Measurements from ENCODE around the gene TTC7B.

TTC7B gene

DNA sequence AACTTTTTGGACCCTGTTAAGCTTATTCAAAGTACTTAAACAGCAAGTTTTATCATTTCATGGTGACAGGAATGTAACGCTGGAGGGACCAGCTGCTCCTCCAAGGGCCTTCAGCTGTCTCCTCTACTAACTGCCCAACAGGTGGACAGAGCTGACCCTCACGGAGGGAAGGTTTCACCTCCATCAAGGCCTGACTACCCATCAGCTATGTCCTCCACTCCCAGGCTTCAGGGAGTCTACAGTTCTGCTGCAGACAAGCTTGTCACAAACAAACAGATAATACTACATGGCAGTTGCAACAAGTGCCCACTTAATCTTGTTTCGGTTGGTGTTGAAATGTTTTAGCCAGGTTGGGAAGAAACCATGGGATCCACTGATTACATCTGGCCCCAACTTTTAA, 175.1 kb downstream of the TTC7B start:
- no peak for DNase-seq

DNA sequence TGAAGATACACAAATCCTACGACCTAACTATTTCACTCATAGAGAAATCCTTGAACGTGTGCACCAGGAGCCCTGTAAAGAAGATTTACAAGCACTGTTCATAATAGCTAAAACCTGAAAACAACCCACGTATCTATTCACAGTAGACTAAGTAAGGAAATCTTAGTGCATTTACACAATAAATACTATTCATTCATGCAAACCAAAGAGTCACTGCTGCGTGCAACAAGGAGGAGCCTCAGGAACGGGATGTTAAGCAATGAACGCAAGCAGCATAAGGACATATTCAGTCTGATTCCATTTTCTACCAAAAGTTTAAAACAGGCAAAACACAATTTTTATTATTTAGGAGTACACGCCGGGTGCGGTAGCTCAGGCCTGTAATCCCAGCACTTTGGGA, 176.6 kb downstream of the TTC7B start:
- no peak for DNase-seq

DNA sequence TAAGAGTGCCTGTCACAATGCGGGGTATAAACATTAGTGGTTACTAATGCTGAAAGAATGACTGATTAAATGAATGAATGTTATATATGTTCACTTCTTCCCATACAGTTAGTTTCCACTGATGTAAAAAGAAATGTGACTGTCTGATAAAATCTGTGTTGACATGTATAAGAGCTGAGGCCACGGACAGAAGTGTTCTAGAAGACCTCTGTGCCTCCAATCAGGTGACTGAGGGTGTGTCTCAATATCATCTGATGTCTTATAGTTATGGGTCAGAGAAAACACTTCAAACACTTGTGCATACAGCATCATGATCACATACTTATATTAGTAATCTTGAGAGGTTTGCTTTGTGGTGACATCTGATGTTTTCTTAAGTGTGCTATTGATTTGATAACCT, 183.4 kb downstream of the TTC7B start:
- DNase-seq: no peak

DNA sequence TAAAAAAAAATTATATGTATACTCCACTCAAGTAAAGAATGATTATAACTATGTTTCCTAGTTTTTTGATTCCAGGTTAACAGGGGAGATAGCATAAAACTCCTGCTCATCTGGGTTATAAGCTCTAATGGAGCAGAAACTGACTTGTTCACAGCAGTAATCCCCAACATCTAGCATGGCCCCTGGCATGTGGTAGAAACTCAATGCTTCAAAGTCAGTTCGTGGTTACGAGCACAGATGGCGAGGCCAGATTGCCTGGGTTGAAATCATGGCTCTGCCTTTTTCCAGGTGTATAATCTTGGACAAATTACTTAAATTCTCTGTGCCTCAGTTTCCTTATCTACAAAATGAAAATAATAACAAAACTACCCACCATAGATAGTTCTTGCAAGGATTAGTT, 183.8 kb downstream of the TTC7B start:
- no peak for DNase-seq

DNA sequence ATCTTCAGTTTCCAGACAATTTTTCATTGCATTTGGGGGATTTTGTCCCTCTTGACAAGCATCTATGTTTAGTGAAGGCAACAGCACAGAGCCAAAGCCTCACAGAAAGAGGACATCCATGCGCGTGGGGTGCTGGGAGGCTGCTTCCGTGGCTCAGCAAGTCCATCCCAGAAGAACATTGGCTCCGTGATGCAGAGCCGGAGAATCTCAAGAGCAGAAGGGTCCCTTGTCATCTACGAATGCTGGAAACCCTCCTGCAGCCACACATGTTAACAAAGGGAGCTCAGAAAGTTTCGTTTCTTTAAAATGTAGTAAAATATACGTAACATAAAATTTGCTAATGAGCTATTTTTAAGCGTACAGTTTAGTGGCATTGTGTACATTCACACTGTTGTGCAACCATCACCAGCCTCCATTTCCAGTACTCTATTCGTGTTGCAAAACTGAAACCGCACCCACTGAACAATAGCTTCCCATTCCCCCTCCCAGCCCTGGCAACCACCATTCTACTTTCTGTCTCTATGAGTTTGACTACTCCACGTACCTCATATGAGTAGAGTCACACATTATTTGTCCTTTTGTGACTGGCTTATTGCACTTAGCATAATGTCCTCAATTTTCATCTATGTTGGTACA, 185.9 kb downstream of the TTC7B start:
- DNase-seq: no peak

DNA sequence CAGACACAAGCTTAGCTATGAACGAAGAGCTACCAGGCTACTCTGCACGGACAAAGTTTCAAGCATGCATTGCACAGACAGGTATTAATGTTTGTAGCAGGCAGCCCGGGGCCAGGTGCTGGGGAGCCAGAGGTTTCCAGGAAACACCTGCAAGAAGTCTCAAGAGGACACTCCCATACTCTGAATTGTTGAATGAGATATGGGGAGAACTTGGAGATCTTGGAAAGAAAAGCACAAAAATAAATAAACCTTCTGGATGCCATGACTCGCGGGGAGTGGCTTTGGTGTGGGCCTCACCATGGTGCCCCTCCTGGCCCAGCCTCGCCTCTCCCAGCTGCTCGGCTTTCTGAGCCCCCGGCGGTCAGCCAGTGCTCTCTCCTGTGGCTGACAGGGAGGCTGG, 186.8 kb downstream of the TTC7B start:
- no peak for DNase-seq

DNA sequence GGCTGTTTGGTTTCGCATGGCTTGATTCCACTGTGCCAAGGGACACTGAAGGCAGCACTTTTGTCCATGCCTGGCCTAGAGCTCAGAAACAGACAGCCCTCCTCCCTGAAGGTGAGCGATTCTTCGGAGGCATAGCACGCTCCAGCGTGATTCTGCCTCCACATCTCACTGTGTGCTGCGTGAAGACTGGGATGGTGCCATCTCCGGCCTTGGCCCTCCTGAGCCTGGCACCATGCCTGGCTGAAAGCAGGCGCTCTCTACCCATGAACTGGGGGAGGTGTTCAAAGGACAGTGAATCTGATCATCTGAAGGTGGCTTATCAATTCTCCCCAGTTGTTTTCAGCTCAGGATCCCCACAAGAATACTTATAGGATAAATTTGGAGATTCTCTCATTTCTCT, 187.4 kb downstream of the TTC7B start:
- no peak for DNase-seq

DNA sequence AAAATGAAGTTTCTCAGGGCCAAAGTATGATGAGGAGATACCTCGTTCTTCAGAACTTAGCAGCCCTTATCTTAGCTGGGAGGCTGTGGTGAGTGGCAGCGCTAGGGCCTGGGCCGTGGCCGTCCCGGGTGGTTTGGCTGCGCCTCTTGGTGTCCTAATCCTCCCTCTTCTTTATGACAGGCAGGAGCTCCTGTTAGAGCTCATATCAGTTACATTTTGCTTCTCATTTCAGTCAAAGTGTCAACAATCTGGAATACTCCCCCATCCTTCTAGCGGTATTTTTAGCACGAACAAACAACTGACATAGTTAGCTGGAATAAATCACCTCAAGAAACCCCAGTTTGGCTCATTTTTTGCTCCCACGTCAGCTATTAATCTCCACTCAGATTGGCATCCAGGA, 188.8 kb downstream of the TTC7B start:
- no peak for DNase-seq

DNA sequence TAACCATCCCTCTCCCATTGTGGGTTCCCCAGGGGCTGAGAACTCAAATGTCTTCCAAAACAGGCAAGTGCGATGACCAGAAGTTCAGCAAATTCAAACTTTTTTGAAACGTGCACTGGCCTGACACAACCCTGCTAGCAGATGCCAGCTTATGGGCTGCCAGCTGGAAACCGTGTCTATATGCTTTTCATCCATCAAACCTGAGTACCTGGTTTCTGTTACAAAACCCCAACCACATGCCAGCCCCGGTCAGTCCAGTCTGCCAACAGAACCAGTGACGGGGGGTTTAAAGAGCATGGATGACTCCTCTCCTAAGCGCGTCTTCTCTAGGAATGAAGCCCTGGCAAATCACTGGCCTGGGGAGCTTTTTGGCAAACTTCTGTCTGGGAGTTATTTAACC, 189.7 kb downstream of the TTC7B start:
- DNase-seq: no peak

DNA sequence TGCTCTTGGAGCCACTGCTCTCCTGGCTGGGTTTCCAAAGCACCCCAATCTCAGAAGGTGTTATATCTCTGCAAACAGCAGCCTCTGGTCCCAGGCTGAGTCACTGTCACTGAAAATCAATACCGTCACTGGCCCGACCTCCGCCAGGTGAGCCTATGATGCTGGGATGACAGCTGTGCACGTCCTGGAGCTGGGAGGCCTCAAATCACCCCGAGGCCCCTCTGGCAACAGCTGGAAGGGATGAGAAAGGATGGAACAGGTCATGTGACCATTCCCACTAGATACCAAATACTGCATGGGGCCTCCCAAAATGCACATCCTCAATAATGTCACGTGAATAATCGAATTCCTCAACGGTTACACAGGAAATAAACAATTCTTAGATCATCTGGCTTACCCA, 190.8 kb downstream of the TTC7B start:
- no peak for DNase-seq

DNA sequence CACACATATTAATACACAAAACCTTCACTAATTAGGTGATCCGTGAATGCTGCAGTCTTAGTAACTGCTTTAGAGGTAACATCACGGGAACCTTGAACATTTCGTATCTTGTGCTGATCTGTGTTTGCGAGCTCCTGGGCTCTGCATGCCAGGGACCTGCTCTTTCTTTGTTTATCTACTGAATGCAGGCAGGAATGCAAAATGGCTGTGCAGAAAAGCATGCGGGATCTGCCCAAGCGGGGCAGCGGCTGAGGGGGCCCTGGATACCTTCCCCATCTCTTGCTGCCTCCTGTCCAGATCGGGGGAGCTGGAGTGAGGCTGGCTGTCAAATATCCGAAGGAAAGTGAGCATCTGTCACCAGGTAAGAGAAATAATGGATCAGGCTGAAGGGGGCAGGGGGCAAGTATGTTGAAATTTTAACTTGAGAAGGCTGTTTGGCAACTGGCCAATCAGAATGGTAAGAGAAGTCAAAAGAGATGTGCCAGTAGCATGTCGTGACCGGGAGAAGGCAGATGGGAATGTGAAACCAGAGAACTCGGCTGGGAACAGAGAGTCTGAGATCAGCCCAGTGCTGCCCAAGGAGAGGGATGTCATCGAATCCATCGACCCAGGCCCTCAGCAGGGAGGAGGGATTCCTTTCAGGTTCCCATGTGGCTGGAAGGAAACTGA, 191.4 kb downstream of the TTC7B start:
- DNase-seq: no peak

DNA sequence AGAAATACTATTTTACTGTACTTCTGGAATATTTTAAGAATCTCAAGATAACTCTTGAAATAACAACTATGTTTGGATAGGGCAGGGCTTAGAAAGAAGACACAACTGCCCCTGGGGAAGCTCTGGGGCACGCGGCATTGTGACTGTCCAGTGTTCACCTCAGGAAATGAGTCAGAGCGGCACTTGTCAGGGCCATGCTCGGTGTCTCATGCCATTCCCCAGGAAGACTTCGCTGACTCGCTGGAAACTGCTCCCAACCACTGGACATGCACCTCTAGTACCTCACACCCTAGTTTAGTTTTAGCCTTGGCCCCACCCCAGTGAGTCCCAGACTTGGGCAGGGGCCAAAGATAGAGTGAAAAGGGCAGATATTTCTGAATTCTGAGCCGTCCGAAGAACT, 192.0 kb downstream of the TTC7B start:
- no peak for DNase-seq

DNA sequence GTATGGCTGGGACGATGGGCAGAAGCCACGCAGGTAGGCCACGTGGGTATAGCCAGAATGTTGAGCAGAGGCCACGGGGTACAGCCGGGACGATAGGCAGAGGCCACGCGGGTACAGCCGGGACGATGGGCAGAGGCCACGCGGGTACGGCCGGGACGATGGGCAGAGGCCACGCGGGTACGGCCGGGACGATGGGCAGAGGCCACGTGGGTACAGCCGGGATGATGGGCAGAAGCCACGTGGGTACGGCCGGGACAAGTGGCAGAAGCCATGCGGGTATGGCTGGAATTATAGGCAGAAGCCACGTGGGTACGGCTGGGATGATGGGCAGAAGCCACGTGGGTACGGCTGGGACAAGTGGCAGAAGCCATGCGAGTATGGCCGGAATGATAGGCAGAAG, 195.0 kb downstream of the TTC7B start:
- DNase-seq: no peak

DNA sequence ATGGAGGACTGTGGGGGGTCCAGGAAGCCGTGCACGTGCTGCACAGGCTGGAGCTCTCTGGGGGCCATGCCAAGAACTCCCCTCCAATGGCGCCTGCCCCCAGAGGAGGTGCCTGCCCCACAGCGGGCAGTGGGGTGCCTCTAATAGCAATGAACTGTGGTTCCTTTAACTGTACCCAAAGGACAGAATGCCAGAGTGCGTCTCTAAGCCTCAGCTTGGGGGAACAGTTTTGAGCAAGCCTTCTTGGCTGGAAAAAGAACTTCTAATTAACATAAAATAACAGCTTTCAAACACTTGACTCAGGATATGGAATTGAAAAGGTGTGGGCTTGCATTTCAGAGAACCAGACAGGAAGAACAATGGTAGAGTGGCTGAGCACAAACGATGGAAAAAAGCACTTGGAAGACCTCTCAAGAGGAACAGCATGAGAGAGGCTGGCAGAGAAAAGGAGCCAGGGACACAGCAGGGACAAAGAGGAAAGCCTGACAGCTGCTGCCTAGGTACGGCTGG, 195.6 kb downstream of the TTC7B start:
- DNase-seq: no peak

DNA sequence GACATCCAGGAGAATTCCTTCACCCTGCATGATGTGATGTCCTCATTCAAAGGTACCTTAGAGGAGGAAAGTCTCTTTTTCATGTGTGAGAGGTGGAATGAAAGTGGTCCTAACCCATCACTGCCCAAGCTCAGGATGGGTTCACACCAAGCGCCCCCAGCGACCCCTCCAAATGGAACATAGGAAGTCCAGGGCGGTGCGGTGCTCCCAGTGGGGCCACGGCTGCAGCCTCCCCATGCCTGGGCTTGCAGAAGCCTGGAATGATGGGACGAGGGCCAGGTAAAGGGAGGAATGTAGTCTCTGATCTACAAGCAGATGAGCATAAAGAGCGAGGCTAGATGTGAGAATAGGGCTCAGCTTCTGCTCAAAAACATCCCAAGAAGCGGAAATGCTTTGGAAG, 196.3 kb downstream of the TTC7B start:
- no peak for DNase-seq

DNA sequence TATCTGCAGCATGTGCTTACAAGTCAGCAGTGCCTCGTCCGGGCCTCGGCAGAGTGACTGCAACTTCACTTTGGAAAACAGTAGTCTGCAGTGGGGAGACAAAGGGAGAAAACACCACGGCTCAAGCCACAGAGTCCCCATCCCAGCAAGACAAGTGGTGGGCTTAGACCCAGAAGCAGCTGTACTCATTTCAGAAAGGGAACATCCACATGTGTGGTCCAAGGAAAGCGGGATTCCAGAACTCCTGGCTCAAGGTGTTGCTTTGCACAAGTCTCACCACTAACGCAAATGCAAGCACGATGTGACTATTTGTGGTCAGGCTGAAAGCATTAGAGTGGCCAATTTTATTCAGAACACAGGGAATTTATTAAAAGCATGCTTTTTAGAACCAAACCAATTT, 198.3 kb downstream of the TTC7B start:
- no peak for DNase-seq

DNA sequence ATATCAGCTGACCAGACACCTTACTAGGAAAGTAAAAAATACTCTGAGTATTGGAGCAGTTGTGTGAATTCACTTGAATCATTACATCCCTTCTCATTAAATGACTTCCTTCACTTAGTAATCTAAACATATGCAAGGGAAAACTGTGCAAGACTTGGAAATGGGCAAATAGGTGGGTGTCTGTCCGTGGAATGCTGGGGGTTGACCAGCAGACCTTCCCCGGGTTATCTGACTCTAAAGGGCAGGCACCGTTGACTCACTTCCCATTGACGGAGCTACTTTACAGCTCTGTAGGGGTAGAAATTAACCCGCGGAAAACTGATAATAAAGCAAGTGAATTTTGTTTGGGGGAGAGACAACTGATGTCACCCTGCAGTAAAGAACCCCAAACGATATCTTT, 199.3 kb downstream of the TTC7B start:
- DNase-seq: no peak

DNA sequence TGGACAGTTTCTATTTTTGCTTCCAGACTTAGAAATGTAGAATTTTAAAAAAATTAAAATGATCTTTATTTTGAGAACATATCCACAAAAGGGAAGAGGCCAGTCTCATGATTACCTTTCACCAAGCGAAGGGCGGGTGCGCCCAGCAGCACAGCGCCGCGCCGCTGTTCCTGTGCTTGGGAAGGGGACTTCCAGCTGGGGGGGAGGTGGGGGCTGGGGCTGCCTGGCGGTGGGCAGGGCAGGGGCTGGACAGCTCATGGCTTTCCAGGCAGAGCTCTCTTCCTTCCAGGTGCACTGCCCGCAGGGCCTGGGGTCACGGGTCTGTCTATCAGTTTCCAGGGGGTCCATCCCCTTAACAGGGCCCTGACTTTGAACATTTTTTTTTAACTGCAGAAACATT, 199.9 kb downstream of the TTC7B start:
- DNase-seq: no peak

DNA sequence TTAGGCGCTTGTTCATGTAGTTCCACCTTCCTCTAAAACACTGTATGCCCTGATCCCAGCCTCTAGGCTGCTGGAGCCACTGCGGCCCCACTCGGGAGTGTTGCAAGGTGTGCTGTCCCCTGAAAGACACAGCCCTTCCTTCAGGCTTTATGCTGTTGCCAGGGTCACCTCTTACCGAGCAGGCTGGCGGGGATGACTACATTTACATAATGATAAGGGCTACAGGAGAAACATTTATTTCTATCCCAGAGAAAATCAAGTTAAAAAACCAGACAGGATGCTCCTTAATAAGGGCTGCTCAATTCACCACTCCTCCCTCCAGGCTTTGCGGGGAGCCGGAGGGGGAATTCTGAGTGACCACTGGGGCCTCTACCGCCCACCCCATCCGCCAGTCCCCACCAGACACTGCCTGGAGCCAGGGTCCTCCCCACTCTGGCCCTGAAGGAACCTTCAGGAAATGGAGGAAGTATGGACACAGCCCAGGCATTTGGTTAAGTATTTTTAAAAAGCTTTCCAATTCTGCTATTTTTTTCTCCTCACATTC, 200.6 kb downstream of the TTC7B start:
- no peak for DNase-seq

DNA sequence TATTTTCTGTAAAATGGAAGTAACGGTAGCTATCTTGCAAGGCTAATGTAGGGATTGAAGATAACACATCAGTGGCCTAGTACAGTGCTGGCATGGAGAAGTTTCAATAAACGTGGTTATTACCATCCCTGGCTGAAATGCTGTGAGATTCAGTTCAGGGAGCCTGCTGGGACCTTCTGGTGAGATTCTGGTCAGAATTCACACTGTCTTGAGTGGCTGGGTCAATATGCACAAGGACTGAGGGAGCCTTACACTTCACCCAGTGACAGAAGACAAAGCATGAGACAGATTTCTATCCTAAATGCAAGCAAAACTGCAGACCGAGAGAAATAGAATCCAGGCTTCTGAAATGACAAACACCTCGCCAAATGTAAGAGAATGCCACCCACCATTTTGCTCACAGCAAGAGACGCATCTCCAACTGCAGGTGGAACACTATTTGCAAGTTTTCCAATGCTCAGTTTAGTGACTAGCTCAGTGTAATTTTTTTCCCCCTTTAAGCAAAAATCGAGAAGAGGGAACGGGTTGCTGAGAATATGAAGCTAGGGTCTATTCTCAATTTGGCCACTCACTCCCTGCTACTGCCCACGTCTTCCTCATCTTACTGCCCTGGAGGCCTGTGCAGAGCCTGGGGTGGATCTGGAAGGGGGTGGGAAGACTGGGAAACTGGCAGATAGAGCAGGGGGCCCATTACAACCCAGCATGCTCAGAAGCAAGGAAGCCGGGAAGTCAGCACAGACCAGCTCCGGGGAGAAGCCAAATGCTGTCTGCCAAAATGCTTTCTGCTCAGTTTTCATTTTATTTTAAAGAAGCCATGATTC, 201.3 kb downstream of the TTC7B start:
- DNase-seq: no peak

DNA sequence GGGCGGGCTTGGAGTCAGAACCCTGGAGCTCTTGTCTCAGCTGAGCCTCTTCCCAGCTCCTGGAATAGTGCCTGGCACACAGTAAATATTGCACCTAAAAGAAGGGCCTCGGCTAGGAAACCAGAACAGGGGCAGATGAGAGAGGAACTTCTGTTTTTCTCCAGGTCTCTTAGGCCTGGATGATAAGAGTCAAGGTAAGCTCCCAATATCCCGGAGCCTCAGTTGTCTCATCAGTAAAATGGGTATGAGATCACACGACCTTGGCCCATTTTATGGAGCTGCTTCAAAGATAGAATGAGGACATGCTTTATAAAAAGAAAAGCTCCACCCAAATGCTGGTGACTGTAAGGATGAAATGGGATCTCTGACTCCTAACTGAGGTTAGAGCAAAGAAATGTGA, 202.2 kb downstream of the TTC7B start:
- DNase-seq: no peak

DNA sequence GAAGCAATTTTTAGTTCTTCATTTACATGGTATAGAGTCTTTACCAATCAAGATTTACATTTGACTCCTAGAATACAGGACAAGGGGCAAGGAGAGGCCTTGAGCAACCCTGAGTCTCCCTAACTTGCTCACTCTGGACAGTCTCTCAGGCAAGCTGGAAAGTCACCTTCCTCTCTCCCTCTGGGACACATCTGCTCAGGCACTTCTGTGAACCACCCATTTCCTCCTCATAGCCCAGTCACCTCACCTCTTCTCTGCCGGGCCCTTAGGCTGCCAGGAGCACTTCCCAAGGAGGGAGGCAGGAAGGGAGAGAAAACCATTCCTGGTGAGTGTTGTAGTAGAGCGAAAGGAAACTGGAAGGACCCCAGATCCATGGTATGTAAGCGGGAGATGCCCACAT, 202.8 kb downstream of the TTC7B start:
- no peak for DNase-seq

DNA sequence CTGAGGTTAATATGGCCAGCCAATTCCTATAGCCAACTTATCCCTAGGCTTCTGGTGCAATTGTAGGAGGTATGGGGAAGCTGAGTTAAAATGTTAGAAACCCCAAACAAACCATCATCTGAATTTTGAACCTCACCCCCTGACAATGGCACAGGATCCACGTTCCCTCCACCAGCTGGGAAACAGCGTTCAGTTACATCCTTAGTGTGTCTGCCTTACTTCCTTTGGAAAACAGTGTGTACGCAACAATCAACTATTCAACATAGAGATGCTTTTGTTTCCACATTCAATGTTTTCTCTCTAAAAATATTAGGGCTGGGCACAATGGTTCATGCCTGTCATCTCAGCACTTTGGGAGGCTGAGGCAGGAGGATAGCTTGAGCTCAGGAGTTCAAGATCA, 203.4 kb downstream of the TTC7B start:
- no peak for DNase-seq

DNA sequence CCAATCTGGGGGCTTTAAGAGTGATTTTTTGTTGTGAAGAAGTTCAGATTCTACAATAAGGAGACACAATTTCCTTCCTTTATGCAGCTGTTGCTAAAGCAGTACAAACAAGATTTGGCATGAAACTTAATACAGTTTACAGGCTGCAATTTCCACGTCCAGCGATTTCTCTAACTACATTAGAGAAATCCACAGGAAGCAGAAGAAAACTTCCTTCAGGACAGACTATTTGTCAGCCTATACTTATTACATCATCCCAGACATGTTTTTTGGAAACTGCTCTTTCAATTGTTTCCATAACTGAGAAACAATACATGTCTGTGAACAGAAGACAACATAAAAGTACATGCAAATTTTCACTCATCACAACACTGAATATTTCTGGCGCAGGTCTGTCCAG, 204.3 kb downstream of the TTC7B start:
- no peak for DNase-seq
